ENCODE measurements around the gene PCNX3.

DNA sequence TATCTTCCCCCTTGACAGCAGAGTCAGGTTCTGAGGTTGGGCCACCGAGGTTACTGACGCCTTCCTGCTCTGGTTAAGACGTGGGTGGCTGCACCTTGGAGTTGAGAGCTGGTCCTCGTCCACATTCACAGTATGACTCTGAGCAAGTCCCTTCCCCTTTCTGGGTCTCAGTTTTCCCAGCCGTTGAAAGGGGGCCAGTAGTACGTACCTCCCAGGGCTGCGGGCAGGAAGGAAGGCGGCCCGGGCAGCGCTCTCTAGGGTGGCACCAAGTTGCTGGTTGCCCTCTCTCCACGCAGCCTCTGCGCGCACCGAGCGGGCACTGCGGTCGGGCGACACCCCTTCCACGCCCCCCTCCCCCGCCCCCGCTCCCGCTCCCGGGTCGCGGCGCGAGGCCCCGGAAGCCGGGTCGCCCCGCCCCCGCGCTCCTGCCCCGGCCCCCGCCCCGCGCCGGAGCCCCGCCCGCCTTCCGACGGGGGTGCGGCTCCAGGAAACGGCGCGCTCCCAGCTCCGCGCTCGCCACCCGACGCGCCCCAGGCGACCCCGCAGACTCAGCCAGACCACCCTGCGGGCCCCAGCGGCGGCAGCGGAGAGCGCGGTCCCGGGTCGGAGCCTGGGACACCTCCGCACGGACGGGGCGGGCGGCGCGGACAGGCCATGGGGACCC is 39.9 kb upstream of the PCNX3 start, which contains the start of gene EHBP1L1:
- TF ChIP-seq, protein P1, sequence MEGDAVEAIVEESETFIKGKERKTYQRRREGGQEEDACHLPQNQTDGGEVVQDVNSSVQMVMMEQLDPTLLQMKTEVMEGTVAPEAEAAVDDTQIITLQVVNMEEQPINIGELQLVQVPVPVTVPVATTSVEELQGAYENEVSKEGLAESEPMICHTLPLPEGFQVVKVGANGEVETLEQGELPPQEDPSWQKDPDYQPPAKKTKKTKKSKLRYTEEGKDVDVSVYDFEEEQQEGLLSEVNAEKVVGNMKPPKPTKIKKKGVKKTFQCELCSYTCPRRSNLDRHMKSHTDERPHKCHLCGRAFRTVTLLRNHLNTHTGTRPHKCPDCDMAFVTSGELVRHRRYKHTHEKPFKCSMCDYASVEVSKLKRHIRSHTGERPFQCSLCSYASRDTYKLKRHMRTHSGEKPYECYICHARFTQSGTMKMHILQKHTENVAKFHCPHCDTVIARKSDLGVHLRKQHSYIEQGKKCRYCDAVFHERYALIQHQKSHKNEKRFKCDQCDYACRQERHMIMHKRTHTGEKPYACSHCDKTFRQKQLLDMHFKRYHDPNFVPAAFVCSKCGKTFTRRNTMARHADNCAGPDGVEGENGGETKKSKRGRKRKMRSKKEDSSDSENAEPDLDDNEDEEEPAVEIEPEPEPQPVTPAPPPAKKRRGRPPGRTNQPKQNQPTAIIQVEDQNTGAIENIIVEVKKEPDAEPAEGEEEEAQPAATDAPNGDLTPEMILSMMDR (conservative IDR thresholded peaks at IDR 0.05; ENCODE audit: low read depth, low read length): no peak
- TF ChIP-seq POLR2A (IDR thresholded peaks at IDR 0.05; ENCODE audit: low read depth, low read length) (no peak), RCOR1 (IDR thresholded peaks at IDR 0.05; ENCODE audit: insufficient replicate concordance, low read length) (no peak), SMC3 (IDR thresholded peaks at IDR 0.05; ENCODE audit: low read depth, low read length) (no peak), RAD21 (IDR thresholded peaks at IDR 0.05; ENCODE audit: low read length) (no peak), BHLHE40 (IDR thresholded peaks at IDR 0.05; ENCODE audit: low read depth, low read length) (no peak), CEBPB (IDR thresholded peaks at IDR 0.05; ENCODE audit: low read depth, low read length) (no peak), RFX5 (IDR thresholded peaks at IDR 0.05; ENCODE audit: low read depth, low read length) (no peak), MXI1 (IDR thresholded peaks at IDR 0.05; ENCODE audit: borderline replicate concordance, low read depth, low read length) (no peak), MAFK (IDR thresholded peaks at IDR 0.05; ENCODE audit: low read depth, low read length) (no peak), NFE2L2 (IDR thresholded peaks at IDR 0.05; ENCODE audit: low read depth, low read length) (no peak), FOS (IDR thresholded peaks at IDR 0.05; ENCODE audit: low read depth, low read length) (no peak)
- TF ChIP-seq, protein P2, sequence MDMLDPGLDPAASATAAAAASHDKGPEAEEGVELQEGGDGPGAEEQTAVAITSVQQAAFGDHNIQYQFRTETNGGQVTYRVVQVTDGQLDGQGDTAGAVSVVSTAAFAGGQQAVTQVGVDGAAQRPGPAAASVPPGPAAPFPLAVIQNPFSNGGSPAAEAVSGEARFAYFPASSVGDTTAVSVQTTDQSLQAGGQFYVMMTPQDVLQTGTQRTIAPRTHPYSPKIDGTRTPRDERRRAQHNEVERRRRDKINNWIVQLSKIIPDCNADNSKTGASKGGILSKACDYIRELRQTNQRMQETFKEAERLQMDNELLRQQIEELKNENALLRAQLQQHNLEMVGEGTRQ (IDR thresholded peaks at IDR 0.05; ENCODE audit: low read depth, low read length): no peak
- TF ChIP-seq, protein P3, sequence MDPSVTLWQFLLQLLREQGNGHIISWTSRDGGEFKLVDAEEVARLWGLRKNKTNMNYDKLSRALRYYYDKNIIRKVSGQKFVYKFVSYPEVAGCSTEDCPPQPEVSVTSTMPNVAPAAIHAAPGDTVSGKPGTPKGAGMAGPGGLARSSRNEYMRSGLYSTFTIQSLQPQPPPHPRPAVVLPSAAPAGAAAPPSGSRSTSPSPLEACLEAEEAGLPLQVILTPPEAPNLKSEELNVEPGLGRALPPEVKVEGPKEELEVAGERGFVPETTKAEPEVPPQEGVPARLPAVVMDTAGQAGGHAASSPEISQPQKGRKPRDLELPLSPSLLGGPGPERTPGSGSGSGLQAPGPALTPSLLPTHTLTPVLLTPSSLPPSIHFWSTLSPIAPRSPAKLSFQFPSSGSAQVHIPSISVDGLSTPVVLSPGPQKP (IDR thresholded peaks at IDR 0.05; ENCODE audit: borderline replicate concordance, low read depth, low read length): no peak
